HCT116 (cell line): Measurements from ENCODE around the gene ALDH1A2. TPM values are rescaled to one million over a fixed set of nuclear protein-coding genes. Genes with fewer than 3 reads are reported as not detected.

Source experiments
- ATAC-seq: fragments of 200-7000 bp; cut with Tn5 transposase; 2 replicates; pipeline ENCODE4 v1.9.1; 2020; ENCODE audit warnings: mild to moderate bottlenecking, moderate library complexity
- BruUV-seq: library from RNA; stranded (reverse); fragments of 400-500 nt; replicated peaks from 2 replicates; lab custom pipeline; 2021; lab: Mats Ljungman, UMichigan
- CTCF ChIA-PET: fragments of 300-600 bp; sonication (Branson Sonifier 250); formaldehyde crosslinking; loops from one replicate; lab custom pipeline; 2021; ENCODE audit warnings: antibody characterized with exemption; lab: Charles Lee
- POLR2A ChIA-PET: fragments of 300-600, 350-600 bp; sonication (Branson Sonifier 250); formaldehyde crosslinking; loops from one replicate; lab custom pipeline; 2021; ENCODE audit warnings: antibody characterized with exemption; lab: Charles Lee
- RAD21 ChIA-PET, 2 experiments: fragments of 300-600 bp; sonication (Branson Sonifier 250); formaldehyde crosslinking; loops; one replicate each; lab custom pipeline; 2023; ENCODE audit warnings: low total read pairs in 2 of 2; ENCODE audit not compliant: uncharacterized antibody in 2 of 2, unreplicated experiment in 2 of 2, low non-redundant PET in 1 of 2; lab: Charles Lee
- DNase-seq: peaks from one replicate; pipeline ENCODE4 v3.0.0-alpha.2; 2010; ENCODE audit warnings: low read depth, low spot score
- H2AFZ ChIP-seq: fragments of 200-600 bp; shearing (Covaris generic), sonication (generic); 2 replicates; pipeline ENCODE4 v1.6.1; 2017; ENCODE audit warnings: low read depth, mixed run types, mixed read lengths, antibody characterized with exemption, low read length; ENCODE audit not compliant: poor library complexity, severe bottlenecking
- H3K27ac ChIP-seq: 2 replicates; pipeline ENCODE4 v1.5.1; 2012; ENCODE audit warnings: low read depth, low read length
- H3K27me3 ChIP-seq: fragments of 200-600 bp; sonication (generic); 2 replicates; pipeline ENCODE4 v1.6.1; 2016; ENCODE audit warnings: mixed run types, low read length, mixed read lengths; ENCODE audit not compliant: insufficient read depth
- H3K36me3 ChIP-seq, 2 experiments: fragments of 200-500 bp in 1 of 2; fragments of 200-600 bp in 1 of 2; sonication (Bioruptor generic) in 1 of 2; sonication (generic) in 1 of 2; 2 replicates each; pipeline versions ENCODE4 v1.5.1 to v1.6.1; 2014 to 2016; ENCODE audit warnings: low read length in 2 of 2, inconsistent platforms in 1 of 2, mixed read lengths in 1 of 2, mixed run types in 1 of 2; ENCODE audit not compliant: insufficient read depth in 2 of 2, control insufficient read depth in 1 of 2
- H3K4me1 ChIP-seq, 2 experiments: fragments of 200-600 bp in 1 of 2; sonication (generic) in 1 of 2; 2 replicates each; pipeline versions ENCODE4 v1.5.1 to v1.6.1; 2012 to 2017; ENCODE audit warnings: low read length in 2 of 2, inconsistent platforms in 1 of 2, mild to moderate bottlenecking in 1 of 2, mixed read lengths in 1 of 2, mixed run types in 1 of 2, moderate library complexity in 1 of 2; ENCODE audit not compliant: insufficient read depth in 2 of 2, control insufficient read depth in 1 of 2
- H3K4me2 ChIP-seq: fragments of 200-600 bp; sonication (generic); 2 replicates; pipeline ENCODE4 v1.6.1; 2017; ENCODE audit warnings: mixed run types, low read length, mixed read lengths
- H3K4me3 ChIP-seq, 2 experiments: fragments of 200-600 bp in 1 of 2; sonication (generic) in 1 of 2; replicated peaks in 1 of 2; 2 replicates each; pipeline ENCODE4 v1.5.1; 2011 to 2016; ENCODE audit warnings: low read length in 2 of 2, control low read depth in 1 of 2, low read depth in 1 of 2, mild to moderate bottlenecking in 1 of 2, mixed read lengths in 1 of 2, mixed run types in 1 of 2
- H3K79me2 ChIP-seq: fragments of 200-600 bp; sonication (generic); 2 replicates; pipeline ENCODE4 v1.6.1; 2017; ENCODE audit warnings: mild to moderate bottlenecking, mixed run types, low read length, moderate library complexity, mixed read lengths; ENCODE audit not compliant: insufficient read depth
- H3K9ac ChIP-seq: fragments of 200-600 bp; sonication (generic); 2 replicates; pipeline ENCODE4 v1.6.1; 2016; ENCODE audit warnings: low read length, mixed read lengths
- H3K9me2 ChIP-seq: fragments of 200-600 bp; sonication (generic), shearing (Covaris generic); 2 replicates; pipeline ENCODE4 v1.6.1; 2017; ENCODE audit warnings: mixed run types, mild to moderate bottlenecking, moderate library complexity; ENCODE audit not compliant: insufficient read depth
- H3K9me3 ChIP-seq, 2 experiments: fragments of 200-500 bp in 1 of 2; fragments of 200-600 bp in 1 of 2; sonication (Bioruptor generic) in 1 of 2; sonication (generic) in 1 of 2; 2 replicates each; pipeline ENCODE4 v1.6.1; 2014 to 2017; ENCODE audit warnings: low read length in 2 of 2, mixed read lengths in 2 of 2, inconsistent platforms in 1 of 2, low read depth in 1 of 2, mild to moderate bottlenecking in 1 of 2, mixed run types in 1 of 2, moderate library complexity in 1 of 2; ENCODE audit not compliant: control insufficient read depth in 1 of 2, insufficient read depth in 1 of 2
- H4K20me1 ChIP-seq: fragments of 200-600 bp; sonication (generic), shearing (Covaris generic); 2 replicates; pipeline ENCODE4 v1.6.1; 2017; ENCODE audit warnings: mixed run types, mild to moderate bottlenecking, moderate library complexity; ENCODE audit not compliant: insufficient read depth
- ATF3 ChIP-seq: IDR thresholded peaks from 2 replicates; pipeline ENCODE4 v1.6.1; 2012
- CEBPB ChIP-seq: IDR thresholded peaks from 2 replicates; pipeline ENCODE4 v1.6.1; 2012; ENCODE audit warnings: low read depth
- CTCF ChIP-seq, 3 experiments: fragments of 200-600 bp in 1 of 3; sonication (generic) in 1 of 3; IDR thresholded peaks in 2 of 3; conservative IDR thresholded peaks in 1 of 3; 2 replicates each; pipeline ENCODE4 v1.5.1; 2012 to 2017; ENCODE audit warnings: low read depth in 2 of 3, low read length in 2 of 3, antibody characterized with exemption in 1 of 3, borderline replicate concordance in 1 of 3, control low read depth in 1 of 3, mild to moderate bottlenecking in 1 of 3, mixed read lengths in 1 of 3, mixed run types in 1 of 3, moderate library complexity in 1 of 3; ENCODE audit not compliant: insufficient read depth in 1 of 3
- EGR1 ChIP-seq: IDR thresholded peaks from 2 replicates; pipeline ENCODE4 v1.6.1; 2012; ENCODE audit warnings: low read depth
- ELF1 ChIP-seq: IDR thresholded peaks from 2 replicates; pipeline ENCODE4 v1.6.1; 2012; ENCODE audit warnings: low read depth, borderline replicate concordance
- EZH2 ChIP-seq: fragments of 200-600 bp; sonication (generic); IDR thresholded peaks from 2 replicates; pipeline ENCODE4 v1.6.1; 2017; ENCODE audit warnings: antibody characterized with exemption, mixed run types
- EZH2phosphoT487 ChIP-seq: fragments of 200-600 bp; IDR thresholded peaks from 2 replicates; pipeline ENCODE4 v1.6.1; 2018; ENCODE audit warnings: antibody characterized with exemption, borderline replicate concordance
- FOSL1 ChIP-seq: IDR thresholded peaks from 2 replicates; pipeline ENCODE4 v1.6.1; 2012; ENCODE audit warnings: low read depth
- JUND ChIP-seq: IDR thresholded peaks from 2 replicates; pipeline ENCODE4 v1.6.1; 2012
- POLR2AphosphoS5 ChIP-seq: IDR thresholded peaks from 2 replicates; pipeline ENCODE4 v1.6.1; 2011; ENCODE audit warnings: mild to moderate bottlenecking, low read depth, low read length, moderate library complexity
- RAD21 ChIP-seq: IDR thresholded peaks from 2 replicates; pipeline ENCODE4 v1.6.1; 2012; ENCODE audit warnings: low read depth, mild to moderate bottlenecking
- REST ChIP-seq: IDR thresholded peaks from 2 replicates; pipeline ENCODE4 v1.6.1; 2012; ENCODE audit warnings: low read depth
- SIN3A ChIP-seq: IDR thresholded peaks from 2 replicates; pipeline ENCODE4 v1.6.1; 2012; ENCODE audit warnings: low read depth
- SRF ChIP-seq: IDR thresholded peaks from 2 replicates; pipeline ENCODE4 v1.6.1; 2012; ENCODE audit warnings: low read depth
- TCF7L2 ChIP-seq: IDR thresholded peaks from 2 replicates; pipeline ENCODE4 v1.7.0; 2011; ENCODE audit warnings: borderline replicate concordance, inconsistent platforms; ENCODE audit not compliant: insufficient read depth, insufficient read length; ENCODE audit errors: extremely low read depth
- ZBTB33 ChIP-seq: IDR thresholded peaks from 2 replicates; pipeline ENCODE4 v1.6.1; 2011; ENCODE audit warnings: mild to moderate bottlenecking, low read length, moderate library complexity; ENCODE audit not compliant: insufficient replicate concordance; ENCODE audit errors: extremely low read depth
- ZFX ChIP-seq: fragments of 450-650 bp; IDR thresholded peaks from 2 replicates; pipeline ENCODE4 v1.6.1; 2017
- ZNF274 ChIP-seq: fragments of 200-500 bp; sonication (Bioruptor generic); IDR thresholded peaks from 2 replicates; pipeline ENCODE4 v1.6.1; 2014; ENCODE audit warnings: mild to moderate bottlenecking, low read depth, low read length, inconsistent platforms
- intact Hi-C: fragments of 100-400 bp; cut with micrococcal nuclease; formaldehyde crosslinking; loops from 2 replicates; pipeline ENCODE4 v1.10.0; 2022
- total RNA-seq: library from RNA; stranded (reverse); gene quantifications from one replicate; pipeline ENCODE4 v1.2.1, GENCODE V29; 2021; ENCODE audit not compliant: unreplicated experiment

Gene ALDH1A2
- total RNA-seq, 1 experiment from 2014 or later: 1.7 TPM

- Histone ChIP-seq H2AFZ (no peak overlapping the region), H3K9ac (no peak overlapping the region), H3K4me2 (no peak overlapping the region), H3K36me3 (no peaks in the 10 kb centered on the region), H4K20me1 (no peaks in the 10 kb centered on the region), H3K9me2 (no peaks in the 10 kb centered on the region), H3K27me3 (no peaks in the 10 kb centered on the region), H3K4me3 (no peak overlapping the region), H3K4me1 (no peaks in the 10 kb centered on the region), H3K9me3 (peaks cover 0 to 8% of the 10 kb centered on the region in 2 experiments; a peak in 2 of 4 replicates), H3K27ac (no peak overlapping the region), H3K79me2 (no peaks in the 10 kb centered on the region)
- ATAC-seq (no peak), DNase-seq (no peak)
- ChIA-PET POLR2A (no interaction called here), RAD21 (no interaction called here), CTCF (no interaction called here)
- intact Hi-C loops: no loop called here
- TF ChIP-seq SIN3A (no peak), EZH2 (no peak), EZH2phosphoT487 (no peak), ZNF274 (no peak), ATF3 (no peak), FOSL1 (no peak), SRF (no peak), CTCF (IDR thresholded peaks at IDR 0.05 in 2 of 3, conservative IDR thresholded peaks at IDR 0.05 in 1 of 3; ENCODE audit: borderline replicate concordance in 1 of 3, insufficient read depth in 1 of 3, low read depth in 2 of 3, low read length in 2 of 3) (no peak), TCF7L2 (no peak), JUND (no peak), RAD21 (no peak), ELF1 (no peak), REST (no peak), CEBPB (no peak), POLR2AphosphoS5 (no peak), ZBTB33 (no peak), ZFX (no peak), EGR1 (no peak)
- BruUV-seq: no TSS peak
Measured at GRCh38 chr15:58021332-58022230, 43.9 kb downstream of the ALDH1A2 start.
